COLO668 (cell line): ENCODE results near the gene PEAR1.

ENCODE experiments used
- DNase-seq: peaks from one replicate; lab custom pipeline; 2025; ENCODE audit not compliant: unreplicated experiment; lab: John Stamatoyannopoulos, UW

PEAR1 gene

GRCh38 chr1:156935505-156936128 lies 42.1 kb downstream of the PEAR1 start:
- no peak for DNase-seq

- DNase-seq = no peak
These were observed 42.7 kb downstream of the PEAR1 start for GRCh38 chr1:156936191-156936590.

- no peak for DNase-seq
These were observed 43.3 kb downstream of the PEAR1 start for GRCh38 chr1:156936721-156937220.

- no peak for DNase-seq
These were observed 44.4 kb downstream of the PEAR1 start for GRCh38 chr1:156937883-156938282.

- no peak for DNase-seq
These were observed 45.3 kb downstream of the PEAR1 start for GRCh38 chr1:156938813-156939212.

GRCh38 chr1:156939786-156940334 lies 46.3 kb downstream of the PEAR1 start:
- DNase-seq = no peak

GRCh38 chr1:156941675-156942074 lies 48.2 kb downstream of the PEAR1 start:
- DNase-seq = no peak

GRCh38 chr1:156942176-156942575 lies 48.7 kb downstream of the PEAR1 start:
- no peak for DNase-seq

GRCh38 chr1:156942576-156942975 lies 49.1 kb downstream of the PEAR1 start:
- no peak for DNase-seq

GRCh38 chr1:156943756-156944155 lies 50.2 kb downstream of the PEAR1 start:
- no peak for DNase-seq

GRCh38 chr1:156944268-156944667 lies 50.8 kb downstream of the PEAR1 start:
- no peak for DNase-seq

- no peak for DNase-seq
These were observed 51.3 kb downstream of the PEAR1 start for GRCh38 chr1:156944848-156945247.

GRCh38 chr1:156945881-156946661 lies 52.6 kb downstream of the PEAR1 start:
- DNase-seq = no peak

- DNase-seq = no peak
These were observed 53.6 kb downstream of the PEAR1 start for GRCh38 chr1:156947127-156947526.

- no peak for DNase-seq
These were observed 54.5 kb downstream of the PEAR1 start for GRCh38 chr1:156947818-156948525.

- no peak for DNase-seq
These were observed 55.2 kb downstream of the PEAR1 start for GRCh38 chr1:156948708-156949107.

GRCh38 chr1:156949127-156949526 lies 55.6 kb downstream of the PEAR1 start:
- no peak for DNase-seq

GRCh38 chr1:156951371-156951770 lies 57.9 kb downstream of the PEAR1 start:
- no peak for DNase-seq

- DNase-seq = no peak
These were observed 60.1 kb downstream of the PEAR1 start for GRCh38 chr1:156953571-156953970.

- no peak for DNase-seq
These were observed 62.8 kb downstream of the PEAR1 start for GRCh38 chr1:156956333-156956732.

- DNase-seq = no peak
These were observed 64.1 kb downstream of the PEAR1 start for GRCh38 chr1:156957634-156958033.
